B cell (primary cell): ENCODE data around the gene ENOX1. TPM values are rescaled to one million over a fixed set of nuclear protein-coding genes. Genes with fewer than 3 reads are reported as not detected.

Source experiments
- ATAC-seq: fragments of 200-7000 bp; cut with Tn5 transposase; one replicate; pipeline ENCODE4 v1.10.0; 2021; ENCODE audit warnings: low read depth, mild to moderate bottlenecking, moderate number of reproducible peaks, moderate library complexity
- CTCF ChIA-PET: fragments of 350-600 bp; sonication (Branson Sonifier 250); formaldehyde crosslinking; loops from one replicate; lab custom pipeline; 2021; ENCODE audit warnings: antibody characterized with exemption, inconsistent platforms; lab: Charles Lee
- POLR2A ChIA-PET: fragments of 350-600 bp; sonication (Branson Sonifier 250); formaldehyde crosslinking; loops from one replicate; lab custom pipeline; 2021; ENCODE audit warnings: antibody characterized with exemption; lab: Charles Lee
- DNase-seq: peaks from one replicate; pipeline ENCODE4 v3.0.0; 2013
- H2AFZ ChIP-seq: 2 replicates; pipeline ENCODE4 v1.6.1; 2012; ENCODE audit warnings: mild to moderate bottlenecking, low read depth, low read length; ENCODE audit not compliant: insufficient read depth, poor library complexity, severe bottlenecking
- H3K27ac ChIP-seq, 2 donors: 1 replicate in 1 of 2; 2 replicates in 1 of 2; pipeline ENCODE4 v1.5.1; 2012 to 2013; ENCODE audit warnings: low read length in 2 of 2, mild to moderate bottlenecking in 2 of 2, moderate library complexity in 1 of 2
- H3K27me3 ChIP-seq, 4 experiments: fragments of 200-600 bp in 1 of 4; sonication (generic) in 1 of 4; replicated peaks in 1 of 4; 1 replicate in 2 of 4; 2 replicates in 2 of 4; pipeline versions ENCODE4 v1.6.1 to v1.7.0; 2013 to 2016; ENCODE audit warnings: low read length in 3 of 4, mild to moderate bottlenecking in 2 of 4, mixed read lengths in 1 of 4, moderate library complexity in 1 of 4; ENCODE audit not compliant: insufficient read depth in 4 of 4, control insufficient read depth in 3 of 4; ENCODE audit errors: control extremely low read depth in 1 of 4
- H3K36me3 ChIP-seq, 2 experiments: replicated peaks in 1 of 2; 1 replicate in 1 of 2; 2 replicates in 1 of 2; pipeline versions ENCODE4 v1.6.1 to v1.7.1; 2013; ENCODE audit warnings: low read length in 1 of 2; ENCODE audit not compliant: insufficient read depth in 2 of 2, control insufficient read depth in 1 of 2; ENCODE audit errors: control extremely low read depth in 1 of 2, extremely low read depth in 1 of 2
- H3K4me1 ChIP-seq, 2 donors: fragments of 200-600 bp in 1 of 2; sonication (generic) in 1 of 2; 1 replicate in 1 of 2; 2 replicates in 1 of 2; pipeline versions ENCODE4 v1.5.1 to v1.6.1; 2013 to 2017; ENCODE audit warnings: low read length in 2 of 2; ENCODE audit not compliant: control insufficient read depth in 2 of 2, insufficient read depth in 2 of 2
- H3K4me2 ChIP-seq: replicated peaks from 2 replicates; pipeline ENCODE3; 2012; ENCODE audit warnings: mild to moderate bottlenecking, low read depth, low read length; ENCODE audit not compliant: poor library complexity, severe bottlenecking
- H3K4me3 ChIP-seq, 5 experiments: fragments of 200-600 bp in 1 of 5; sonication (generic) in 1 of 5; 1 replicate in 3 of 5; 2 replicates in 2 of 5; pipeline versions ENCODE4 v1.5.1 to v1.7.0; 2011 to 2016; ENCODE audit warnings: low read length in 4 of 5, mild to moderate bottlenecking in 4 of 5, low read depth in 2 of 5, control low read depth in 1 of 5, moderate library complexity in 1 of 5; ENCODE audit not compliant: insufficient read depth in 1 of 5; ENCODE audit errors: control extremely low read depth in 1 of 5, extremely low read depth in 1 of 5
- H3K79me2 ChIP-seq: fragments of 200-600 bp; sonication (generic); one replicate; pipeline ENCODE4 v1.6.0; 2016; ENCODE audit warnings: low read length; ENCODE audit not compliant: control insufficient read depth, insufficient read depth
- H3K9ac ChIP-seq: fragments of 200-600 bp; sonication (generic); 2 replicates; pipeline ENCODE4 v1.6.1; 2017; ENCODE audit warnings: mild to moderate bottlenecking, low read length, moderate library complexity
- H3K9me3 ChIP-seq, 3 donors: one replicate each; pipeline versions ENCODE4 v1.6.1 to v1.7.1; 2013; ENCODE audit warnings: low read length in 2 of 3; ENCODE audit not compliant: control insufficient read depth in 2 of 3, insufficient read depth in 1 of 3; ENCODE audit errors: control extremely low read depth in 1 of 3
- H4K20me1 ChIP-seq: 2 replicates; pipeline ENCODE4 v1.6.0; 2012; ENCODE audit warnings: mild to moderate bottlenecking, low read length; ENCODE audit not compliant: insufficient read depth, control insufficient read depth, poor library complexity, severe bottlenecking
- H3K27ac Mint-ChIP-seq: one replicate; pipeline ENCODE4 v1.8.0; 2021; ENCODE audit warnings: mixed read lengths
- H3K27me3 Mint-ChIP-seq: one replicate; pipeline ENCODE4 v1.8.0; 2021; ENCODE audit warnings: mixed read lengths
- H3K4me1 Mint-ChIP-seq: one replicate; pipeline ENCODE4 v1.8.0; 2021; ENCODE audit warnings: mixed read lengths
- H3K4me3 Mint-ChIP-seq: one replicate; pipeline ENCODE4 v1.8.0; 2021; ENCODE audit warnings: mixed read lengths
- H3K9me3 Mint-ChIP-seq: one replicate; pipeline ENCODE4 v1.8.0; 2022; ENCODE audit warnings: mixed read lengths; ENCODE audit not compliant: insufficient read depth
- CTCF ChIP-seq: fragments of 200-600 bp; IDR thresholded peaks from one replicate; pipeline ENCODE4 v1.8.0; 2022; ENCODE audit warnings: antibody characterized with exemption, mild to moderate bottlenecking
- EZH2 ChIP-seq: IDR thresholded peaks from 2 replicates; pipeline ENCODE4 v1.6.1; 2012; ENCODE audit warnings: borderline replicate concordance, low read depth, mild to moderate bottlenecking, moderate library complexity, low read length; ENCODE audit not compliant: insufficient read depth, poor library complexity, severe bottlenecking
- WGBS: methylation state at CpG from one replicate; pipeline ENCODE4 v1.1.5; 2013; ENCODE audit warnings: missing lambda C conversion rate; ENCODE audit not compliant: insufficient coverage; 5-methylcytosine and 5-hydroxymethylcytosine counted together
- intact Hi-C: fragments of 100-400 bp; cut with micrococcal nuclease; formaldehyde crosslinking; loops from one replicate; pipeline ENCODE4 v1.10.0; 2022
- polyA plus RNA-seq: library from polyadenylated mRNA; depleted of rRNA; stranded (reverse); fragments of >200 nt; gene quantifications from 2 replicates; pipeline ENCODE4 v1.2.3, GENCODE V29; 2012
- total RNA-seq, 2 donors: library from RNA; stranded (reverse); fragments of 120-200 nt in 1 of 2; gene quantifications; 1 replicate in 1 of 2; 2 replicates in 1 of 2; pipeline versions ENCODE4 v1.2.3 to v1.2.4, GENCODE V29; 2013 to 2022

ENOX1 gene
- total and polyA plus RNA-seq, 2 donors (not counting 1 experiment from before 2014, with no cell fraction given): not detected

DNA sequence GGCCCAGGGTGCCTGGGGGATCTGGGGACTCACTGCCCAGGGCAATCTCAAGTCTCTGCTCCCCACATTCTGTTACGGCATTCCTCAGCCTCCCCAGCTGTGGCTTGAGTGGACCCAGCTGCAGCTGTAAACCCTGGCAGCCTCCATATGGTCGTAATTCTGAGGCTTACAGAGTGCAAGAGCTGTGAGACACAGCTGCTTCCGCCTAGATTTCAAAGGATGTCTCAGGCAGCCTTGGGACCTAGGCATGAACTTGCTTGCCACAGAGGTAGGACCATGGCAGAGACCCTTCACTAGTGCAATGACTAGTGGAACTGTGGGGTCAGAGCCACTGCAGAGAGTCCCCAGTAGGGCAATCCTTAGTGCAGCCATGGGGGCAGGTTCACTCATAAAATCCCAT, 297.5 kb downstream of the ENOX1 start:
- H3K4me1 Mint-ChIP-seq: no peaks in the 10 kb centered on the region
- no peaks in the 10 kb centered on the region for H3K9me3 Mint-ChIP-seq
- Histone ChIP-seq H3K4me1 (no peaks in the 10 kb centered on the region), H3K27me3 (no peaks in the 10 kb centered on the region), H3K36me3 (no peaks in the 10 kb centered on the region), H2AFZ (no peak overlapping the region), H3K9me3 (no peaks in the 10 kb centered on the region), H4K20me1 (no peaks in the 10 kb centered on the region), H3K9ac (no peak overlapping the region), H3K79me2 (no peaks in the 10 kb centered on the region), H3K4me2 (no peak overlapping the region), H3K4me3 (no peak overlapping the region), H3K27ac (no peak overlapping the region)
- no peaks in the 10 kb centered on the region for H3K27me3 Mint-ChIP-seq
- no peak overlapping the region for H3K4me3 Mint-ChIP-seq
- DNase-seq (no peak), ATAC-seq (no peak)
- ChIA-PET POLR2A (no interaction called here), CTCF (no interaction called here)
- WGBS: 85% methylated on average over 3 of the region's 3 CpGs
- intact Hi-C loops: no loop called here
- H3K27ac Mint-ChIP-seq: no peak overlapping the region
- TF ChIP-seq EZH2: no peak
- no peak for TF ChIP-seq CTCF

- no peak overlapping the region for H3K4me2 ChIP-seq
- H3K4me3 Mint-ChIP-seq: no peak overlapping the region
- no peak for TF ChIP-seq EZH2
- no peak for TF ChIP-seq CTCF
- H3K4me1 ChIP-seq: no peaks in the 10 kb centered on the region
- H3K27ac Mint-ChIP-seq: no peak overlapping the region
- H3K9me3 Mint-ChIP-seq: no peaks in the 10 kb centered on the region
- ChIA-PET CTCF (no interaction called here), POLR2A (no interaction called here)
- no peaks in the 10 kb centered on the region for H3K36me3 ChIP-seq
- H4K20me1 ChIP-seq: no peaks in the 10 kb centered on the region
- H3K4me1 Mint-ChIP-seq: no peaks in the 10 kb centered on the region
- no peak for DNase-seq
- H3K27me3 Mint-ChIP-seq: no peaks in the 10 kb centered on the region
- H3K27me3 ChIP-seq: no peaks in the 10 kb centered on the region
- H3K9ac ChIP-seq: no peak overlapping the region
- ATAC-seq: no peak
- WGBS: no CpG with 5 or more reads among the region's 2 CpGs
- H3K27ac ChIP-seq: no peak overlapping the region
- no peak overlapping the region for H3K4me3 ChIP-seq
- intact Hi-C loops: no loop called here
- H3K9me3 ChIP-seq: no peaks in the 10 kb centered on the region
- no peaks in the 10 kb centered on the region for H3K79me2 ChIP-seq
- no peak overlapping the region for H2AFZ ChIP-seq
These were observed 298.9 kb downstream of the ENOX1 start for GRCh38 chr13:43487885-43488284.
